Panc1 (cell line): ENCODE results near the gene RBM19.
A peak's percentile ranks its signal among the peaks of the same experiment; 100 is the strongest.

Experiments used
- CTCF ChIP-seq: fragments of 450-650 bp; IDR thresholded peaks from 2 replicates; pipeline ENCODE4 v1.5.1; 2017; ENCODE audit warnings: mild to moderate bottlenecking
- POLR2AphosphoS5 ChIP-seq: IDR thresholded peaks from 2 replicates; pipeline ENCODE4 v1.6.1; 2012; ENCODE audit warnings: mild to moderate bottlenecking, low read depth, low read length, moderate library complexity
- REST ChIP-seq, 2 experiments: IDR thresholded peaks; 2 replicates each; pipeline ENCODE4 v1.6.1; 2011 to 2012; ENCODE audit warnings: low read depth in 2 of 2, control low read depth in 1 of 2, low read length in 1 of 2, mild to moderate bottlenecking in 1 of 2, moderate library complexity in 1 of 2; ENCODE audit not compliant: insufficient read depth in 1 of 2
- SIN3A ChIP-seq: IDR thresholded peaks from 2 replicates; pipeline ENCODE4 v1.6.1; 2012; ENCODE audit warnings: low read depth, mild to moderate bottlenecking, low read length, moderate library complexity, borderline replicate concordance; ENCODE audit not compliant: insufficient read depth

GRCh38 chr12:113996026-113996425 is 29.9 kb upstream of the RBM19 start:
- TF ChIP-seq CTCF, result peak; percentile 28; the same call in 1 of the 2 replicates
- no peak for TF ChIP-seq POLR2AphosphoS5
- no peak for TF ChIP-seq REST (IDR thresholded peaks at IDR 0.05; ENCODE audit: insufficient read depth in 1 of 2, low read depth in 2 of 2, low read length in 1 of 2)
- no peak for TF ChIP-seq SIN3A
